Measurements from ENCODE around the gene PSG3.
"Not testable (repeated sequence)": the region's sequence is repeated elsewhere in the genome, so short reads cannot be mapped to it uniquely, and the experiment has no call there.

PSG3 gene

GRCh38 chr19:42695811-42696503 is 44.3 kb downstream of the PSG3 start:
- no peak for DNase-seq

- peak in 2 of 56 donors; percentile 1 to 2 for DNase-seq
These were observed 46.4 kb downstream of the PSG3 start for GRCh38 chr19:42693760-42694350.

DNA sequence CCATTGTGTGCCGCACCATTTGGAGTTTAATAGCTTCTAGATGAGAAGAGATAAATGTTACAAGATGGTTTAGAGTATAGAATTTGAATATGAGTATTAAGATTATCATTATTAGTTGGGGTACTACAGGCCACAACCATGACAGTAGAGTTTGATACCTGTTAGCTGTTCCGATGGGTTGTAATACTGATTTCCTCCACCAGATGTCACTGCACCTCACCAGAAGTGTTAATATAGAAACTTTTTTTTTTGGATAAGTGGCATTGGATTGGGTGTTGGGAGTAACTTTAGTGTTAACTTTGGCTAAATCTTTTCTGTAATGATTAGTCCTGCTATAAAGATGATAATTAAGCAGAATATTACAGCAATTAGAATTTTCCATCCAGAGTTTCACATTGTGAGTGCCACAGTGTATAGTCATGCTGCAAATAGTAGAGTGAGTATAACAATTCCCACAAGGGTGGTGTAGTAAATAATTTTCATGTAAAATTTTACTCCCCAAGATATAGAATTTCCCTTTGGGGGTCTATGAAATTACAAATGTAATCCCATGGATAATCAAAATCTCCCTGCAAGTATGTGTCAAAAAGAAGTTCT is 56.3 kb downstream of the PSG3 start:
- no peak for DNase-seq

- DNase-seq: not testable (repeated sequence)
These were observed 64.0 kb downstream of the PSG3 start for GRCh38 chr19:42676326-42676725.

- not testable (repeated sequence) for DNase-seq
These were observed 65.7 kb downstream of the PSG3 start for GRCh38 chr19:42674549-42674948.
